Testis (tissue), 3 donors: ENCODE data around the gene BAIAP3. TPM values are rescaled to one million over a fixed set of nuclear protein-coding genes. Genes with fewer than 3 reads are reported as not detected.

Experiments used
- DNase-seq: peaks from one replicate; pipeline ENCODE4 v3.0.0-alpha.2; 2019
- H3K27ac ChIP-seq, 2 donors: fragments of 200-600 bp; sonication (generic); one replicate each; pipeline ENCODE4 v1.5.1; 2019
- H3K27me3 ChIP-seq: fragments of 200-600 bp; sonication (generic); one replicate; pipeline ENCODE4 v1.5.1; 2019
- H3K36me3 ChIP-seq: fragments of 200-600 bp; sonication (generic); one replicate; pipeline ENCODE4 v1.5.1; 2017; ENCODE audit warnings: low read depth; ENCODE audit errors: missing control alignments
- H3K4me1 ChIP-seq: fragments of 200-600 bp; sonication (generic); one replicate; pipeline ENCODE4 v1.5.1; 2019
- H3K4me3 ChIP-seq, 2 donors: fragments of 200-600 bp; sonication (generic); one replicate each; pipeline ENCODE4 v1.5.1; 2017 to 2019
- H3K9me3 ChIP-seq: fragments of 200-600 bp; sonication (generic); one replicate; pipeline ENCODE4 v1.5.1; 2017
- POLR2A ChIP-seq: fragments of 450-650 bp; IDR thresholded peaks from one replicate; pipeline ENCODE4 v1.6.1; 2017; ENCODE audit warnings: antibody characterized with exemption, mild to moderate bottlenecking, moderate library complexity
- WGBS, 2 donors: methylation state at CpG; one replicate each; pipeline ENCODE4 v1.1.5; 2018; 5-methylcytosine and 5-hydroxymethylcytosine counted together
- intact Hi-C: fragments of 100-400 bp; cut with DNase I; formaldehyde crosslinking; loops from one replicate; pipeline ENCODE4 v1.15.1; 2023; ENCODE audit warnings: low total_unique reads
- polyA plus RNA-seq: library from polyadenylated mRNA; stranded (reverse); fragments of 350-450 nt; fragmentation: Illumina TruSeq; extraction: RNeasy Lipid Tissue Mini Kit (QIAGEN cat#74804); gene quantifications from one replicate; pipeline ENCODE4 v1.2.3, GENCODE V29; 2014; ENCODE audit warnings: low read depth, low replicate concordance; ENCODE audit not compliant: insufficient read depth
- total RNA-seq, 2 donors: library from RNA; depleted of rRNA; stranded (reverse); fragments of >200 nt; gene quantifications; one replicate each; pipeline ENCODE4 v1.2.3, GENCODE V29; 2016
- TF ChIP-seq, protein P1 (sequence below), 3 experiments: fragments of 450-650 bp in 2 of 3; fragments of 200-600 bp in 1 of 3; sonication (generic) in 1 of 3; IDR thresholded peaks; one replicate each; pipeline ENCODE4 v1.5.1; 2016 to 2019; ENCODE audit warnings: antibody characterized with exemption in 3 of 3, mild to moderate bottlenecking in 2 of 3, moderate library complexity in 1 of 3

BAIAP3 gene
- total and polyA plus RNA-seq, 3 donors from 2014 or later: 23.0 to 60.4 (median 29.8) TPM

DNA sequence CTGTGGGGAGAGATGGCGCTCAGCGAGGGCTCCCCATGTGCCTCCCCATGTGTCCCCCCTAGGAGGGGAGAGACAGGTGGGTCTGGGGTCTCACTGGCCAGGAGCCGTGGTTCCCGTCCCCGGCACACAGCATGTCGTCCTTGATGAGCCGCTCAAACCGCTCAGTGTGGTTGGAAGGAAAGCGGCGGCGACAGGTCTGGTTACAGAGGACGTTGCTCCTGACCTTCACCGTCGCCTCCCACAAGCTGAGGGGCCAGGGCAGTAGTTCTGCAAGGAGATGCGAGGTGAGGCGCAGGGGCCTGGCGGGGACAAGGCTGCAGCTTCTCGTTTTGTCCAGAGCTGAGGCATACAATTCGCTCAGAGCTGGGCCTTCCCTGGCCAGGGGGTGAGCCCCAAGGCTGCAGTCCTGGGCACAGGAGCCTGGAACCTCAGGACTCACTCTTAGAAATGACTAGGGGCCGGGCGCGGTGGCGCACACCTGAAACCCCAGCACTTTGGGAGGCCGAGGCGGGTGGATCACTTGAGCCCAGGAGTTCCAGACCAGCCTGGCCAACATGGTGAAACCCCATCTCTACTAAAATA lies 46.8 kb upstream of the BAIAP3 start:
- TF ChIP-seq POLR2A: no peak
- TF ChIP-seq, protein P1, sequence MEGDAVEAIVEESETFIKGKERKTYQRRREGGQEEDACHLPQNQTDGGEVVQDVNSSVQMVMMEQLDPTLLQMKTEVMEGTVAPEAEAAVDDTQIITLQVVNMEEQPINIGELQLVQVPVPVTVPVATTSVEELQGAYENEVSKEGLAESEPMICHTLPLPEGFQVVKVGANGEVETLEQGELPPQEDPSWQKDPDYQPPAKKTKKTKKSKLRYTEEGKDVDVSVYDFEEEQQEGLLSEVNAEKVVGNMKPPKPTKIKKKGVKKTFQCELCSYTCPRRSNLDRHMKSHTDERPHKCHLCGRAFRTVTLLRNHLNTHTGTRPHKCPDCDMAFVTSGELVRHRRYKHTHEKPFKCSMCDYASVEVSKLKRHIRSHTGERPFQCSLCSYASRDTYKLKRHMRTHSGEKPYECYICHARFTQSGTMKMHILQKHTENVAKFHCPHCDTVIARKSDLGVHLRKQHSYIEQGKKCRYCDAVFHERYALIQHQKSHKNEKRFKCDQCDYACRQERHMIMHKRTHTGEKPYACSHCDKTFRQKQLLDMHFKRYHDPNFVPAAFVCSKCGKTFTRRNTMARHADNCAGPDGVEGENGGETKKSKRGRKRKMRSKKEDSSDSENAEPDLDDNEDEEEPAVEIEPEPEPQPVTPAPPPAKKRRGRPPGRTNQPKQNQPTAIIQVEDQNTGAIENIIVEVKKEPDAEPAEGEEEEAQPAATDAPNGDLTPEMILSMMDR (IDR thresholded peaks at IDR 0.05): no peak
- 61 to 90% methylated on average over 8 to 25 of the region's 25 CpGs for WGBS, 2 donors
- Histone ChIP-seq H3K36me3 (no peaks in the 10 kb centered on the region), H3K27ac (no peak overlapping the region), H3K4me3 (no peak overlapping the region), H3K27me3 (no peaks in the 10 kb centered on the region), H3K4me1 (peaks cover 16% of the 10 kb centered on the region), H3K9me3 (no peaks in the 10 kb centered on the region)
- intact Hi-C loops: no loop called here
- no peak for DNase-seq

DNA sequence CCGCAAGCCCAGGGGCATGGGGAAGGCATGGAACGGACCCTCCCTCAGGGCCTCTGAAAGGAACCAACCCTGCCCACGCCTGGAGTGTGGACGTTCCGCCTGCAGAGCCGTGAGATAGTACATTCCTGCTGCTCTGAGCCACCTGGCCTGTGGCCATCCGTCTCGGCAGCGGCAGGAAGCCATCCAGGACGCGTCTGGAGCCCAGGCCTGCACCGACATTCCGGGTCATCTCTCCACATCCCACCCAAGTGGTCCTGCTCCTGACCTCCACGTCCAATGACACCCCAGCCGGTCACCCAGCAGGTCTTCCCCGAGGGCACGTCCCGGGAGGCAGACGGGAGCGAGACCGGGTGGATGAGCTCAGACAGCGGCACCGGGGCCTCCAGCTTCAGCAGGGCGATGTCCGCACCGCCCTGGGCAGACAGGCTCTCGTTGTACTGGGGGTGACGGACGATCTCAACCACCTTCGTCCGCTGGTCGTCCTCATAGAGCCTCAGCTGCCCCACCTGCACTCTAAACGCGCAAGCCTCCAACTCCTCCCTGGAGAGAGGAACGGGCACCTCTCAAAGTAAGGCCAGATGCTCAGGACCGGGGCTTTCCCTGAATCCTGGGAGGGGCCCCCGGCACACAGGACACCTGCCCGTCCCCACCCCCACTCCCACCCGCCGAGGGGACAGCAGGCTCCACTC lies 45.3 kb upstream of the BAIAP3 start:
- intact Hi-C loops: no loop called here
- DNase-seq: peak; percentile 65

DNA sequence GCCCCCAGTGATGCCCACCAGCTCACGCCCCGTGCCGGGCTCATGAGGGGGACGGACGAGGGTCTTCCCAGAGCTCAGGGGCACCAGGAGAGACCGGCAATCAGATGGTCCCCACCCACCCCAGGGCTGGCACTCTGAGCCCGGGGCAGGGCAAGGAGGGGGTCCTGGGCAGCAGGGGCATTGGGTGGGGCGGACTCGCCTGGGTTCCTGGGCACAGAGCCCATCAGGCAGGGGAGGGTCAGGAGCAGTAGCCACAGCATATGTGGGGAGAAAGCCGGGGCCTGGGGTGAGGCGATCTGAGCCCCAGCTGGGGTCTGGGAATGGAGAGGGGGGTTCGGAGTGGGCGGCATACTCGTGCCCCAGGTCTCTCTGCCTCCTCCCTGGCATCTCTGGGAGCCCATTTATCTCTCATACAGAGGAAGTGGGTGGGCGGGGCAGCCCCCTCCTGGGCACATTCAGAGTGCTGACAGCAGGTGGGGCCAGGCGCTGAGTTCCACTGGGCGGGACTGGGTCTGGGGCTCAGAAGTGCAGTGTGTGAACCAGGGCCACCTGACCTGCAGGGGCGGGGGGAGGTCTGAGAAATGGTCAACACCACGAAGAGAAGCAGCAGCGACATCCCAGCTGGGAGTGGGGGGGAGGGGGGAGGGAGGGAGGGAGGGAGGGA lies 44.5 kb upstream of the BAIAP3 start:
- DNase-seq: no peak
- intact Hi-C loops: no loop called here
- Histone ChIP-seq H3K27me3 (no peaks in the 10 kb centered on the region), H3K4me1 (peaks cover 16% of the 10 kb centered on the region), H3K36me3 (no peaks in the 10 kb centered on the region), H3K9me3 (no peaks in the 10 kb centered on the region), H3K27ac (no peak overlapping the region), H3K4me3 (no peak overlapping the region)
- 44 to 58% methylated on average over 7 to 20 of the region's 20 CpGs for WGBS, 2 donors
- no peak for TF ChIP-seq POLR2A
- TF ChIP-seq, protein P1 (IDR thresholded peaks at IDR 0.05): no peak

More for the DNA sequence above, 45.3 kb upstream of the BAIAP3 start:
- peaks cover 16% of the 10 kb centered on the region for H3K4me1 ChIP-seq
- no peak for TF ChIP-seq POLR2A
- TF ChIP-seq, protein P1 (IDR thresholded peaks at IDR 0.05): no peak
- no peak overlapping the region for H3K27ac ChIP-seq
- H3K4me3 ChIP-seq: no peak overlapping the region
- 15 to 43% methylated on average over 11 to 37 of the region's 40 CpGs for WGBS, 2 donors
- no peaks in the 10 kb centered on the region for H3K9me3 ChIP-seq
- H3K27me3 ChIP-seq: no peaks in the 10 kb centered on the region
- H3K36me3 ChIP-seq: no peaks in the 10 kb centered on the region

- H3K36me3 ChIP-seq: no peaks in the 10 kb centered on the region
- DNase-seq: no peak
- H3K4me3 ChIP-seq: no peak overlapping the region
- intact Hi-C loops: no loop called here
- H3K9me3 ChIP-seq: no peaks in the 10 kb centered on the region
- no peaks in the 10 kb centered on the region for H3K27me3 ChIP-seq
- TF ChIP-seq, protein P1 (IDR thresholded peaks at IDR 0.05): no peak
- TF ChIP-seq POLR2A: no peak
- peaks cover 16% of the 10 kb centered on the region for H3K4me1 ChIP-seq
- WGBS, 2 donors: 33 to 53% methylated on average over 5 to 17 of the region's 17 CpGs
- no peak overlapping the region for H3K27ac ChIP-seq
These were observed 44.0 kb upstream of the BAIAP3 start for GRCh38 chr16:1289477-1289866.
